HepG2 (cell line): ENCODE results near the gene WSB1. TPM values are rescaled to one million over a fixed set of nuclear protein-coding genes. Genes with fewer than 3 reads are reported as not detected.

Experiments
- AKNA ChIP-seq: sonication (generic); formaldehyde crosslinking; IDR thresholded peaks from 2 replicates; pipeline ENCODE4 v1.4.0; 2020; ENCODE audit warnings: missing genetic modification reagents, borderline replicate concordance
- ARID2 ChIP-seq: sonication (generic); formaldehyde crosslinking; IDR thresholded peaks from 2 replicates; pipeline ENCODE4 v1.8.1; 2022; ENCODE audit warnings: mild to moderate bottlenecking, missing genetic modification reagents, borderline replicate concordance
- CENPX ChIP-seq: sonication (generic); formaldehyde crosslinking; IDR thresholded peaks from 2 replicates; pipeline ENCODE4 v1.9.0; 2021; ENCODE audit warnings: mild to moderate bottlenecking, missing genetic modification reagents, moderate library complexity
- DMAP1 ChIP-seq: IDR thresholded peaks from 2 replicates; pipeline ENCODE4 v1.6.1; 2016
- NR2C2 ChIP-seq: sonication (generic); formaldehyde crosslinking; IDR thresholded peaks from 2 replicates; pipeline ENCODE4 v1.4.0; 2020; ENCODE audit warnings: missing genetic modification reagents, mild to moderate bottlenecking, moderate library complexity, borderline replicate concordance
- POLR2AphosphoS5 ChIP-seq: IDR thresholded peaks from 2 replicates; pipeline ENCODE4 v1.6.1; 2012; ENCODE audit warnings: low read depth, low read length
- RFX3 ChIP-seq: IDR thresholded peaks from 2 replicates; pipeline ENCODE4 v1.6.1; 2016; ENCODE audit warnings: missing biosample characterization, missing genetic modification reagents
- SMC3 ChIP-seq: IDR thresholded peaks from 2 replicates; pipeline ENCODE4 v1.6.1; 2011; ENCODE audit warnings: low read length, improper control_type of control experiment
- SRSF9 ChIP-seq: fragments of 200-400 bp; formaldehyde crosslinking; IDR thresholded peaks from 2 replicates; pipeline ENCODE4 v1.6.1; 2018; ENCODE audit warnings: borderline replicate concordance, mild to moderate bottlenecking, low read depth, low read length; ENCODE audit not compliant: insufficient read depth, poor library complexity, severe bottlenecking
- TGIF2 ChIP-seq: IDR thresholded peaks from 2 replicates; pipeline ENCODE4 v1.6.1; 2016; ENCODE audit warnings: control low read depth, missing compliant biosample characterization
- ZBTB40 ChIP-seq, 2 experiments: fragments of 450-650 bp in 1 of 2; sonication (generic) in 1 of 2; formaldehyde crosslinking in 1 of 2; IDR thresholded peaks; 2 replicates each; pipeline versions ENCODE4 v1.6.1 to v1.8.0; 2016 to 2022; ENCODE audit warnings: antibody characterized with exemption in 1 of 2, mild to moderate bottlenecking in 1 of 2, missing genetic modification reagents in 1 of 2
- ZBTB8A ChIP-seq: sonication (generic); formaldehyde crosslinking; IDR thresholded peaks from 2 replicates; pipeline ENCODE4 v1.4.0; 2020; ENCODE audit warnings: mild to moderate bottlenecking, low read depth, missing genetic modification reagents, borderline replicate concordance
- ZNF431 ChIP-seq: sonication (generic); formaldehyde crosslinking; IDR thresholded peaks from 2 replicates; pipeline ENCODE4 v1.9.0; 2022; ENCODE audit warnings: missing genetic modification reagents, low read depth, mild to moderate bottlenecking, borderline replicate concordance
- ZNF543 ChIP-seq: sonication (generic); formaldehyde crosslinking; IDR thresholded peaks from 2 replicates; pipeline ENCODE4 v1.4.0; 2020; ENCODE audit warnings: mild to moderate bottlenecking, missing genetic modification reagents
- ZNF598 ChIP-seq: sonication (generic); formaldehyde crosslinking; IDR thresholded peaks from 2 replicates; pipeline ENCODE4 v1.5.1; 2020; ENCODE audit warnings: mild to moderate bottlenecking, missing genetic modification reagents, borderline replicate concordance
- ZNF777 ChIP-seq: sonication (generic); formaldehyde crosslinking; IDR thresholded peaks from 2 replicates; pipeline ENCODE4 v1.4.0; 2020; ENCODE audit warnings: missing genetic modification reagents
- polyA plus RNA-seq, 8 experiments: library from polyadenylated mRNA; depleted of rRNA in 3 of 8; stranded (reverse) in 7 of 8; unstranded in 1 of 8; fragments of >200 nt; fragmentation: Illumina TruSeq in 4 of 8; extraction: Trizol in 4 of 8; gene quantifications; 2 replicates each; pipeline versions ENCODE4 v1.2.1 to v1.2.3, GENCODE V29; 2011 to 2016; ENCODE audit warnings: low read depth in 4 of 8, missing spikeins in 1 of 8, mixed read lengths in 1 of 8; ENCODE audit not compliant: insufficient read depth in 1 of 8
- total RNA-seq, 5 experiments: library from RNA; depleted of rRNA; stranded (reverse); fragments of >200 nt; fragmentation: Illumina TruSeq; extraction: Trizol; gene quantifications; 2 replicates each; pipeline ENCODE4 v1.2.3, GENCODE V29; 2016; ENCODE audit warnings: low read depth in 1 of 5

WSB1 gene
- total and polyA plus RNA-seq, 2 of the 13 experiments (the other 11 are each of a cell fraction or from before 2014, with no cell fraction given) = 81.3 to 294 TPM

- no peak for TF ChIP-seq AKNA (CRISPR knock-in tag)
- peak; percentile 57 for TF ChIP-seq DMAP1 (CRISPR knock-in tag)
- no peak for TF ChIP-seq SRSF9
- no peak for TF ChIP-seq SMC3
- TF ChIP-seq ZNF598 (CRISPR knock-in tag) = no peak
- 0 out of 2 replicates have a peak, but pooled peaks have one; percentile 14 for TF ChIP-seq NR2C2 (CRISPR knock-in tag)
- 0 out of 2 replicates have a peak, but pooled peaks have one; percentile 32 for TF ChIP-seq ZBTB8A (CRISPR knock-in tag)
- TF ChIP-seq TGIF2 (CRISPR knock-in tag) = no peak
- no peak for TF ChIP-seq ARID2 (CRISPR knock-in tag)
- TF ChIP-seq ZNF777 (CRISPR knock-in tag) = no peak; the same call in 1 of the 2 replicates
- no peak for TF ChIP-seq CENPX (CRISPR knock-in tag)
- no peak for TF ChIP-seq POLR2AphosphoS5
- no peak for TF ChIP-seq ZBTB40 (IDR thresholded peaks at IDR 0.05)
- no peak for TF ChIP-seq ZBTB40 (CRISPR knock-in tag; IDR thresholded peaks at IDR 0.05)
- TF ChIP-seq RFX3 (CRISPR knock-in tag) = no peak
- 0 out of 2 replicates have a peak, but pooled peaks have one; percentile 10 for TF ChIP-seq ZNF431 (CRISPR knock-in tag)
- TF ChIP-seq ZNF543 (CRISPR knock-in tag) = 0 out of 2 replicates have a peak, but pooled peaks have one; percentile 12
Measured at GRCh38 chr17:27354051-27354490, 60.2 kb downstream of the WSB1 start (continued).
